ENCODE measurements around the gene RIC3.

The RIC3 gene

DNA sequence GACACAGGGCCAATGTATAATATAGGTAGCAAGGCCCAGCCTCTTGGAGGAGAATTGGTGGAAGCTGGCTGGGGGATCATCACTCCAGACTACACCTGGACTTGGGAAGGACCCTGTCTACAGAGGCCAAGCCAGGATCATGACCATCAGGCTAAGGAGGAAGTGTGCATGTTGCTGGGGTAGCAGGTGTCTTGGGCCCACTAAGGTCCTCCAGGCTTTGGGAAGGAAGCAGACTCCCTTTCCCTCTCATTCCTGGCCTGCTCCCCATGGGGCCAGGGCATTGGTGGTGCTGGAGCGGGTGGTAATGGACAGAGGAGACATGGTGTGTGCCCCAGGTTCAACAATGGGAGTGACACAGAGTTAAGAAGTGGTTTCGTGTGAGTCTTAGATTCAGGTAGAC, 103.8 kb downstream of the RIC3 start:
- TF ChIP-seq ZBTB7A (IDR thresholded peaks at IDR 0.05; ENCODE audit: low read depth), result no peak
- no peak for TF ChIP-seq RAD21 (IDR thresholded peaks at IDR 0.05; ENCODE audit: low read depth)
- no peak for TF ChIP-seq NFIC (IDR thresholded peaks at IDR 0.05)
- TF ChIP-seq EP300 (IDR thresholded peaks at IDR 0.05; ENCODE audit: borderline replicate concordance), result no peak
- TF ChIP-seq CEBPB (IDR thresholded peaks at IDR 0.05), result no peak
- no peak for TF ChIP-seq CREB1 (IDR thresholded peaks at IDR 0.05; ENCODE audit: low read depth)
- TF ChIP-seq TAF1 (IDR thresholded peaks at IDR 0.05; ENCODE audit: low read depth), result no peak
- TF ChIP-seq TCF12 (IDR thresholded peaks at IDR 0.05; ENCODE audit: low read depth), result no peak
- TF ChIP-seq YY1 (IDR thresholded peaks at IDR 0.05; ENCODE audit: low read depth), result no peak
- TF ChIP-seq REST (IDR thresholded peaks at IDR 0.05; ENCODE audit: low read depth), result no peak
- TF ChIP-seq EGR1 (IDR thresholded peaks at IDR 0.05), result no peak
- no peak for TF ChIP-seq USF1 (IDR thresholded peaks at IDR 0.05)
- TF ChIP-seq, protein P1, sequence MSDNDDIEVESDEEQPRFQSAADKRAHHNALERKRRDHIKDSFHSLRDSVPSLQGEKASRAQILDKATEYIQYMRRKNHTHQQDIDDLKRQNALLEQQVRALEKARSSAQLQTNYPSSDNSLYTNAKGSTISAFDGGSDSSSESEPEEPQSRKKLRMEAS (IDR thresholded peaks at IDR 0.05), result no peak
- TF ChIP-seq FOXM1 (IDR thresholded peaks at IDR 0.05; ENCODE audit: borderline replicate concordance, low read depth), result no peak
- TF ChIP-seq TEAD4 (IDR thresholded peaks at IDR 0.05), result no peak

- TF ChIP-seq EGR1 (IDR thresholded peaks at IDR 0.05) (no peak), YY1 (IDR thresholded peaks at IDR 0.05; ENCODE audit: low read depth) (no peak), FOXM1 (IDR thresholded peaks at IDR 0.05; ENCODE audit: borderline replicate concordance, low read depth) (no peak), TEAD4 (IDR thresholded peaks at IDR 0.05) (no peak), TCF12 (IDR thresholded peaks at IDR 0.05; ENCODE audit: low read depth) (no peak), RAD21 (IDR thresholded peaks at IDR 0.05; ENCODE audit: low read depth) (no peak), REST (IDR thresholded peaks at IDR 0.05; ENCODE audit: low read depth) (no peak), ZBTB7A (IDR thresholded peaks at IDR 0.05; ENCODE audit: low read depth) (no peak), USF1 (IDR thresholded peaks at IDR 0.05) (no peak), CEBPB (IDR thresholded peaks at IDR 0.05) (no peak), NFIC (IDR thresholded peaks at IDR 0.05) (no peak), CREB1 (IDR thresholded peaks at IDR 0.05; ENCODE audit: low read depth) (no peak), EP300 (IDR thresholded peaks at IDR 0.05; ENCODE audit: borderline replicate concordance) (no peak), TAF1 (IDR thresholded peaks at IDR 0.05; ENCODE audit: low read depth) (no peak)
- TF ChIP-seq, protein P1 (IDR thresholded peaks at IDR 0.05), result no peak
Measured at GRCh38 chr11:8063324-8063723, 105.5 kb downstream of the RIC3 start.

DNA sequence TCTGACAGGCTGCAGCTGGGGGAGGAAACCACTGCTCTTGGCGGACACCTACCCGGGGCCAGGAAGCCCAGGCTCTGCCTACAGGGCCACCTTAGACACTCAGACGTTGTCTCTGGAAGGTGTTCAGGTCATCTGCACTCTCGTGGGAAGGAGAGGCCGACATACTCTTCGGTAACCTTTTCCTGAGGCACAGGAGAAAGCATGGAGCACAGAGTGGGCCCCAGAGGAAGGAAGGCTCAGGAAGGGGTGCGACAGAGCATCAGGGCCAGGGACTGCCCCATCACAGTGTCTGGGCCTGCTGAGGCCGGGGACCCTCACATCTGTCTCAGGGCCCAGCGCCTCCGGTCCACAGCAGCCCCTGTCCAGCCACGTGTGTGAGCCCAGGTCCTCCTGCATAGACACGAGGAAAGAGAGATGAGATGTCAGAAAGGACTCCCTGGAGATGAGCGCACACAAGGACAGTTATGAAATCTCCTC, 106.0 kb downstream of the RIC3 start:
- TF ChIP-seq EP300 (IDR thresholded peaks at IDR 0.05; ENCODE audit: borderline replicate concordance) (no peak), CEBPB (IDR thresholded peaks at IDR 0.05) (no peak), TCF12 (IDR thresholded peaks at IDR 0.05; ENCODE audit: low read depth) (no peak), USF1 (IDR thresholded peaks at IDR 0.05) (no peak), EGR1 (IDR thresholded peaks at IDR 0.05) (no peak), FOXM1 (IDR thresholded peaks at IDR 0.05; ENCODE audit: borderline replicate concordance, low read depth) (no peak), TEAD4 (IDR thresholded peaks at IDR 0.05) (no peak), TAF1 (IDR thresholded peaks at IDR 0.05; ENCODE audit: low read depth) (no peak), REST (IDR thresholded peaks at IDR 0.05; ENCODE audit: low read depth) (no peak), CREB1 (IDR thresholded peaks at IDR 0.05; ENCODE audit: low read depth) (no peak), YY1 (IDR thresholded peaks at IDR 0.05; ENCODE audit: low read depth) (no peak), RAD21 (IDR thresholded peaks at IDR 0.05; ENCODE audit: low read depth) (no peak), ZBTB7A (IDR thresholded peaks at IDR 0.05; ENCODE audit: low read depth) (no peak), NFIC (IDR thresholded peaks at IDR 0.05) (no peak)
- TF ChIP-seq, protein P1 (IDR thresholded peaks at IDR 0.05), result no peak

Measured in Ishikawa (cell line).